HG03108 (cell line): ENCODE data around the gene RHBDF2.

ENCODE experiments used
- ATAC-seq: cut with Tn5 transposase; IDR thresholded peaks from one replicate; pipeline ENCODE4 v1.9.1; 2021; ENCODE audit warnings: moderate library complexity; ENCODE audit not compliant: unreplicated experiment

The RHBDF2 gene

GRCh38 chr17:76501018-76501826 lies at the start of gene RHBDF2:
TSS of gene RHBDF2 (minus strand) at chr17:76501423. CDS start at chr17:76481524, 19,899 bp downstream.
- ATAC-seq, result peak; percentile 69

GRCh38 chr17:76549539-76549938 lies 48.3 kb upstream of the RHBDF2 start:
- no peak for ATAC-seq

- ATAC-seq, result no peak
These were observed 47.9 kb upstream of the RHBDF2 start for GRCh38 chr17:76549215-76549518.

- ATAC-seq, result no peak
These were observed 47.4 kb upstream of the RHBDF2 start for GRCh38 chr17:76548378-76549214.

- ATAC-seq, result no peak
These were observed 46.5 kb upstream of the RHBDF2 start for GRCh38 chr17:76547642-76548202.

- ATAC-seq, result no peak
These were observed 46.0 kb upstream of the RHBDF2 start for GRCh38 chr17:76547183-76547641.

- no peak for ATAC-seq
These were observed 45.4 kb upstream of the RHBDF2 start for GRCh38 chr17:76546556-76547182.

- ATAC-seq, result no peak
These were observed 44.8 kb upstream of the RHBDF2 start for GRCh38 chr17:76545918-76546555.

- no peak for ATAC-seq
These were observed 43.5 kb upstream of the RHBDF2 start for GRCh38 chr17:76544546-76545365.

- no peak for ATAC-seq
These were observed 42.8 kb upstream of the RHBDF2 start for GRCh38 chr17:76543826-76544545.

- no peak for ATAC-seq
These were observed 42.2 kb upstream of the RHBDF2 start for GRCh38 chr17:76543482-76543825.

GRCh38 chr17:76542984-76543383 lies 41.8 kb upstream of the RHBDF2 start:
- no peak for ATAC-seq

- ATAC-seq, result no peak
These were observed 41.3 kb upstream of the RHBDF2 start for GRCh38 chr17:76542566-76542971.

- no peak for ATAC-seq
These were observed 40.7 kb upstream of the RHBDF2 start for GRCh38 chr17:76541739-76542454.

GRCh38 chr17:76540381-76541300 lies 39.4 kb upstream of the RHBDF2 start:
- no peak for ATAC-seq

GRCh38 chr17:76539631-76540271 lies 38.5 kb upstream of the RHBDF2 start, which contains the start of gene PRCD:
TSS of gene PRCD (plus strand) at chr17:76540044. CDS start at chr17:76540142, 98 bp downstream.
- ATAC-seq, result no peak

- ATAC-seq, result no peak
These were observed 37.8 kb upstream of the RHBDF2 start for GRCh38 chr17:76538941-76539570.
